GM19240 (cell line): ENCODE measurements around the gene JARID2.

Experiments
- DNase-seq: peaks from one replicate; pipeline ENCODE4 v3.0.0; 2011; ENCODE audit warnings: low spot score; ENCODE audit not compliant: insufficient read length

Gene JARID2

GRCh38 chr6:15245361-15246216 is at the start of gene JARID2:
TSS of gene JARID2 (plus strand) at chr6:15246069. CDS start at chr6:15246540, 471 bp downstream.
- peak; percentile 88 for DNase-seq

GRCh38 chr6:15200087-15200486 is 45.8 kb upstream of the JARID2 start:
- DNase-seq = no peak

GRCh38 chr6:15205321-15205720 is 40.5 kb upstream of the JARID2 start:
- no peak for DNase-seq

- DNase-seq = no peak
These were observed 39.0 kb upstream of the JARID2 start for GRCh38 chr6:15206887-15207286.

GRCh38 chr6:15207923-15208322 is 37.9 kb upstream of the JARID2 start:
- no peak for DNase-seq

- no peak for DNase-seq
These were observed 31.9 kb upstream of the JARID2 start for GRCh38 chr6:15213838-15214400.

- no peak for DNase-seq
These were observed 27.5 kb upstream of the JARID2 start for GRCh38 chr6:15218401-15218800.

- DNase-seq = no peak
These were observed 25.8 kb upstream of the JARID2 start for GRCh38 chr6:15220062-15220461.

- DNase-seq = no peak
These were observed 18.0 kb upstream of the JARID2 start for GRCh38 chr6:15227827-15228318.

- DNase-seq = no peak
These were observed 15.0 kb upstream of the JARID2 start for GRCh38 chr6:15230827-15231226.

- no peak for DNase-seq
These were observed 12.9 kb upstream of the JARID2 start for GRCh38 chr6:15232836-15233510.

- no peak for DNase-seq
These were observed 11.7 kb upstream of the JARID2 start for GRCh38 chr6:15234068-15234758.

- no peak for DNase-seq
These were observed 6.1 kb upstream of the JARID2 start for GRCh38 chr6:15239616-15240364.

- DNase-seq = no peak
These were observed 3.4 kb upstream of the JARID2 start for GRCh38 chr6:15242503-15242902.

GRCh38 chr6:15242937-15243614 is 2.8 kb upstream of the JARID2 start:
- DNase-seq = no peak

- no peak for DNase-seq
These were observed 1.8 kb upstream of the JARID2 start for GRCh38 chr6:15243910-15244619.

GRCh38 chr6:15244620-15245360 is 1.1 kb upstream of the JARID2 start:
- DNase-seq = no peak

GRCh38 chr6:15246217-15246665 is 372 bp downstream of the JARID2 start:
- DNase-seq = no peak
